ENCODE data around the gene PRKCA. TPM values are rescaled to one million over a fixed set of nuclear protein-coding genes. Genes with fewer than 3 reads are reported as not detected.

PRKCA gene
- total and polyA plus RNA-seq, 2 experiments from 2014 or later, result 6.4 to 35.4 TPM

DNA sequence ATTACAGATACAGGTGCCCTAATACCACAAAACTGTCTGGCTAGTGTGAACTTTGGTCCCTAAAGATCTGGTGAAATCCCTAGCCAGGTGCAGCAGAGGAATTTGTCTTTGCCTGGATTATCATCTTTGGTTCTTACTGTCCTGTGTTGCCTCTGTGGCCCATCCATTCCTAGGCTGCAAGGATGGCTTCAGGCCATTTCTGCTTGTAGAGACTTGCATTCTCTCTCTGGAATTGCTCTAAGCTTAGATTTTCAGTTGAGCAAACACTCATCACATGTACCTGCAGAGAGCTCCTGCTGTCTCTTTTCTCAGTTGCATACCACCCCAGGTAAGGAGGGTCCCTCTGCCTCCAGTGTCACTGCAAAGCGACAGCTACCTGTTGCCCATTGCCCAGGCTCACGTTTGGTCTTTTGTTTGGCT is 114.9 kb downstream of the PRKCA start:
- no peaks in the 10 kb centered on the region for H3K79me2 ChIP-seq (replicated peaks; ENCODE audit: insufficient read depth)

More for the DNA sequence above, 114.9 kb downstream of the PRKCA start:
- Histone ChIP-seq H3K36me3 (ENCODE audit: insufficient read depth) (no peaks in the 10 kb centered on the region), H3F3A (replicated peaks; ENCODE audit: low read depth) (no peaks in the 10 kb centered on the region), H2AFZ (no peak overlapping the region), H3K4me2 (no peak overlapping the region), H3K4me1 (ENCODE audit: insufficient read depth) (0 out of 2 replicates have a peak, but pooled peaks cover 3% of the 10 kb centered on the region), H3K27me3 (ENCODE audit: insufficient read depth) (no peaks in the 10 kb centered on the region), H3K4me3 (no peak overlapping the region), H4K20me1 (replicated peaks; ENCODE audit: insufficient read depth) (no peaks in the 10 kb centered on the region), H3K9me2 (ENCODE audit: insufficient read depth) (no peaks in the 10 kb centered on the region), H3K27ac (ENCODE audit: low read depth) (no peak overlapping the region)
- no peak overlapping the region for H3K27ac Mint-ChIP-seq
- no peak for TF ChIP-seq ZNF114 (CRISPR knock-in tag; IDR thresholded peaks at IDR 0.05)
- TF ChIP-seq CREB1 (CRISPR knock-in tag; IDR thresholded peaks at IDR 0.05; ENCODE audit: low read depth), result no peak
- no peak for TF ChIP-seq EZH2phosphoT487 (IDR thresholded peaks at IDR 0.05; ENCODE audit: unreplicated experiment)
- TF ChIP-seq EZH2 (IDR thresholded peaks at IDR 0.05; ENCODE audit: low read depth, unreplicated experiment), result no peak
- TF ChIP-seq POLR2AphosphoS5 (IDR thresholded peaks at IDR 0.05; ENCODE audit: low read depth), result no peak
- no peak for TF ChIP-seq STAT1 (IDR thresholded peaks at IDR 0.05; ENCODE audit: unreplicated experiment)
- TF ChIP-seq ZNF462 (CRISPR knock-in tag; IDR thresholded peaks at IDR 0.05), result no peak
- TF ChIP-seq, protein P1, sequence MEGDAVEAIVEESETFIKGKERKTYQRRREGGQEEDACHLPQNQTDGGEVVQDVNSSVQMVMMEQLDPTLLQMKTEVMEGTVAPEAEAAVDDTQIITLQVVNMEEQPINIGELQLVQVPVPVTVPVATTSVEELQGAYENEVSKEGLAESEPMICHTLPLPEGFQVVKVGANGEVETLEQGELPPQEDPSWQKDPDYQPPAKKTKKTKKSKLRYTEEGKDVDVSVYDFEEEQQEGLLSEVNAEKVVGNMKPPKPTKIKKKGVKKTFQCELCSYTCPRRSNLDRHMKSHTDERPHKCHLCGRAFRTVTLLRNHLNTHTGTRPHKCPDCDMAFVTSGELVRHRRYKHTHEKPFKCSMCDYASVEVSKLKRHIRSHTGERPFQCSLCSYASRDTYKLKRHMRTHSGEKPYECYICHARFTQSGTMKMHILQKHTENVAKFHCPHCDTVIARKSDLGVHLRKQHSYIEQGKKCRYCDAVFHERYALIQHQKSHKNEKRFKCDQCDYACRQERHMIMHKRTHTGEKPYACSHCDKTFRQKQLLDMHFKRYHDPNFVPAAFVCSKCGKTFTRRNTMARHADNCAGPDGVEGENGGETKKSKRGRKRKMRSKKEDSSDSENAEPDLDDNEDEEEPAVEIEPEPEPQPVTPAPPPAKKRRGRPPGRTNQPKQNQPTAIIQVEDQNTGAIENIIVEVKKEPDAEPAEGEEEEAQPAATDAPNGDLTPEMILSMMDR (conservative IDR thresholded peaks at IDR 0.05; ENCODE audit: low read depth in 2 of 2), result no peak
- TF ChIP-seq, protein P2, sequence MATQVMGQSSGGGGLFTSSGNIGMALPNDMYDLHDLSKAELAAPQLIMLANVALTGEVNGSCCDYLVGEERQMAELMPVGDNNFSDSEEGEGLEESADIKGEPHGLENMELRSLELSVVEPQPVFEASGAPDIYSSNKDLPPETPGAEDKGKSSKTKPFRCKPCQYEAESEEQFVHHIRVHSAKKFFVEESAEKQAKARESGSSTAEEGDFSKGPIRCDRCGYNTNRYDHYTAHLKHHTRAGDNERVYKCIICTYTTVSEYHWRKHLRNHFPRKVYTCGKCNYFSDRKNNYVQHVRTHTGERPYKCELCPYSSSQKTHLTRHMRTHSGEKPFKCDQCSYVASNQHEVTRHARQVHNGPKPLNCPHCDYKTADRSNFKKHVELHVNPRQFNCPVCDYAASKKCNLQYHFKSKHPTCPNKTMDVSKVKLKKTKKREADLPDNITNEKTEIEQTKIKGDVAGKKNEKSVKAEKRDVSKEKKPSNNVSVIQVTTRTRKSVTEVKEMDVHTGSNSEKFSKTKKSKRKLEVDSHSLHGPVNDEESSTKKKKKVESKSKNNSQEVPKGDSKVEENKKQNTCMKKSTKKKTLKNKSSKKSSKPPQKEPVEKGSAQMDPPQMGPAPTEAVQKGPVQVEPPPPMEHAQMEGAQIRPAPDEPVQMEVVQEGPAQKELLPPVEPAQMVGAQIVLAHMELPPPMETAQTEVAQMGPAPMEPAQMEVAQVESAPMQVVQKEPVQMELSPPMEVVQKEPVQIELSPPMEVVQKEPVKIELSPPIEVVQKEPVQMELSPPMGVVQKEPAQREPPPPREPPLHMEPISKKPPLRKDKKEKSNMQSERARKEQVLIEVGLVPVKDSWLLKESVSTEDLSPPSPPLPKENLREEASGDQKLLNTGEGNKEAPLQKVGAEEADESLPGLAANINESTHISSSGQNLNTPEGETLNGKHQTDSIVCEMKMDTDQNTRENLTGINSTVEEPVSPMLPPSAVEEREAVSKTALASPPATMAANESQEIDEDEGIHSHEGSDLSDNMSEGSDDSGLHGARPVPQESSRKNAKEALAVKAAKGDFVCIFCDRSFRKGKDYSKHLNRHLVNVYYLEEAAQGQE (IDR thresholded peaks at IDR 0.05; ENCODE audit: unreplicated experiment), result no peak
- no peak for TF ChIP-seq ZNF331 (CRISPR knock-in tag; IDR thresholded peaks at IDR 0.05; ENCODE audit: low read depth)
- TF ChIP-seq NANOG (IDR thresholded peaks at IDR 0.05; ENCODE audit: borderline replicate concordance), result no peak
- no peak for TF ChIP-seq JUNB (IDR thresholded peaks at IDR 0.05; ENCODE audit: unreplicated experiment)
- TF ChIP-seq, protein P3, sequence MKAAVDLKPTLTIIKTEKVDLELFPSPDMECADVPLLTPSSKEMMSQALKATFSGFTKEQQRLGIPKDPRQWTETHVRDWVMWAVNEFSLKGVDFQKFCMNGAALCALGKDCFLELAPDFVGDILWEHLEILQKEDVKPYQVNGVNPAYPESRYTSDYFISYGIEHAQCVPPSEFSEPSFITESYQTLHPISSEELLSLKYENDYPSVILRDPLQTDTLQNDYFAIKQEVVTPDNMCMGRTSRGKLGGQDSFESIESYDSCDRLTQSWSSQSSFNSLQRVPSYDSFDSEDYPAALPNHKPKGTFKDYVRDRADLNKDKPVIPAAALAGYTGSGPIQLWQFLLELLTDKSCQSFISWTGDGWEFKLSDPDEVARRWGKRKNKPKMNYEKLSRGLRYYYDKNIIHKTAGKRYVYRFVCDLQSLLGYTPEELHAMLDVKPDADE (IDR thresholded peaks at IDR 0.05), result no peak
- peaks cover 3% of the 10 kb centered on the region for H3K27me3 Mint-ChIP-seq (ENCODE audit: insufficient read depth, low read depth, poor library complexity)
- peaks cover 17% of the 10 kb centered on the region for H3K4me1 Mint-ChIP-seq
- H3K4me3 Mint-ChIP-seq, result no peak overlapping the region
- DNase-seq (ENCODE audit: low spot score) (no peak), ATAC-seq (peak; percentile 57)
- H3K9me3 Mint-ChIP-seq, result no peaks in the 10 kb centered on the region
- no peaks in the 10 kb centered on the region for H3K36me3 Mint-ChIP-seq (ENCODE audit: low read depth)
